ENCODE results near the gene ZBTB39.
"Not testable (repeated sequence)": the region's sequence is repeated elsewhere in the genome, so short reads cannot be mapped to it uniquely, and the experiment has no call there.

Gene ZBTB39

GRCh38 chr12:57044468-57044867 lies 38.1 kb upstream of the ZBTB39 start:
- FAIRE-seq = no peak

GRCh38 chr12:57042695-57043094 lies 36.3 kb upstream of the ZBTB39 start:
- FAIRE-seq = no peak
- no peak for TF ChIP-seq POLR2A (IDR thresholded peaks at IDR 0.05; ENCODE audit: low read depth, low read length)
- DNase-seq (ENCODE audit: insufficient read length, low spot score) = no peak

More at GRCh38 chr12:57044468-57044867, 38.1 kb upstream of the ZBTB39 start:
- TF ChIP-seq POLR2A (IDR thresholded peaks at IDR 0.05; ENCODE audit: low read depth, low read length) = no peak
- no peak for DNase-seq (ENCODE audit: insufficient read length, low spot score)

GRCh38 chr12:57040750-57041149 lies 34.4 kb upstream of the ZBTB39 start:
- no peak for DNase-seq (ENCODE audit: insufficient read length, low spot score)
- TF ChIP-seq POLR2A (IDR thresholded peaks at IDR 0.05; ENCODE audit: low read depth, low read length) = no peak
- no peak for FAIRE-seq

- FAIRE-seq (no peak), DNase-seq (ENCODE audit: insufficient read length, low spot score) (no peak)
- no peak for TF ChIP-seq POLR2A (IDR thresholded peaks at IDR 0.05; ENCODE audit: low read depth, low read length)
These were observed 33.9 kb upstream of the ZBTB39 start for GRCh38 chr12:57040211-57040610.

- no peak for TF ChIP-seq POLR2A (IDR thresholded peaks at IDR 0.05; ENCODE audit: low read depth, low read length)
- FAIRE-seq (no peak), DNase-seq (ENCODE audit: insufficient read length, low spot score) (no peak)
These were observed 32.9 kb upstream of the ZBTB39 start for GRCh38 chr12:57039016-57039798.

GRCh38 chr12:57037264-57037663 lies 30.9 kb upstream of the ZBTB39 start:
- DNase-seq (ENCODE audit: insufficient read length, low spot score) (no peak), FAIRE-seq (no peak)
- no peak for TF ChIP-seq POLR2A (IDR thresholded peaks at IDR 0.05; ENCODE audit: low read depth, low read length)

GRCh38 chr12:57033431-57033830 lies 27.1 kb upstream of the ZBTB39 start:
- DNase-seq (ENCODE audit: insufficient read length, low spot score) (no peak), FAIRE-seq (no peak)

GRCh38 chr12:57031789-57032188 lies 25.4 kb upstream of the ZBTB39 start:
- TF ChIP-seq POLR2A (IDR thresholded peaks at IDR 0.05; ENCODE audit: low read depth, low read length) = no peak
- DNase-seq (ENCODE audit: insufficient read length, low spot score) = no peak

More at GRCh38 chr12:57033431-57033830, 27.1 kb upstream of the ZBTB39 start:
- no peak for TF ChIP-seq POLR2A (IDR thresholded peaks at IDR 0.05; ENCODE audit: low read depth, low read length)

GRCh38 chr12:57031138-57031725 lies 24.9 kb upstream of the ZBTB39 start:
- no peak for FAIRE-seq
- no peak for DNase-seq (ENCODE audit: insufficient read length, low spot score)
- TF ChIP-seq POLR2A (IDR thresholded peaks at IDR 0.05; ENCODE audit: low read depth, low read length) = no peak

More at GRCh38 chr12:57031789-57032188, 25.4 kb upstream of the ZBTB39 start:
- FAIRE-seq = no peak

GRCh38 chr12:57029457-57029856 lies 23.1 kb upstream of the ZBTB39 start:
- TF ChIP-seq POLR2A (IDR thresholded peaks at IDR 0.05; ENCODE audit: low read depth, low read length) = no peak
- DNase-seq (ENCODE audit: insufficient read length, low spot score) = no peak
- FAIRE-seq = no peak

GRCh38 chr12:57027805-57028153 lies 21.4 kb upstream of the ZBTB39 start:
- no peak for TF ChIP-seq POLR2A (IDR thresholded peaks at IDR 0.05; ENCODE audit: low read depth, low read length)
- FAIRE-seq = no peak
- no peak for DNase-seq (ENCODE audit: insufficient read length, low spot score)

- DNase-seq (ENCODE audit: insufficient read length, low spot score) = no peak
- no peak for FAIRE-seq
- TF ChIP-seq POLR2A (IDR thresholded peaks at IDR 0.05; ENCODE audit: low read depth, low read length) = no peak
These were observed 20.9 kb upstream of the ZBTB39 start for GRCh38 chr12:57027011-57027804.

GRCh38 chr12:57025196-57025595 lies 18.9 kb upstream of the ZBTB39 start:
- TF ChIP-seq POLR2A (IDR thresholded peaks at IDR 0.05; ENCODE audit: low read depth, low read length) = no peak
- DNase-seq (ENCODE audit: insufficient read length, low spot score) (no peak), FAIRE-seq (no peak)

- DNase-seq (ENCODE audit: insufficient read length, low spot score); FAIRE-seq: not testable (repeated sequence)
These were observed 16.0 kb upstream of the ZBTB39 start for GRCh38 chr12:57022324-57022723.

Data from H54 (cell line).